Fibroblast of skin of left biceps (primary cell): ENCODE results near the gene CCDC102A.
A peak's percentile ranks its signal among the peaks of the same experiment; 100 is the strongest.
"Not testable (repeated sequence)": the region's sequence is repeated elsewhere in the genome, so short reads cannot be mapped to it uniquely, and the experiment has no call there.

Experiments
- DNase-seq, 2 experiments: peaks; one replicate each; pipeline ENCODE4 v3.0.0-alpha.2; 2013; ENCODE audit warnings: low read depth in 2 of 2

CCDC102A gene

GRCh38 chr16:57502048-57502775 is 34.2 kb downstream of the CCDC102A start:
- no peak for DNase-seq

- DNase-seq: no peak
These were observed 34.9 kb downstream of the CCDC102A start for GRCh38 chr16:57501492-57501891.

GRCh38 chr16:57500578-57501111 is 35.7 kb downstream of the CCDC102A start:
- no peak for DNase-seq

GRCh38 chr16:57499941-57500340 is 36.4 kb downstream of the CCDC102A start:
- not testable (repeated sequence) for DNase-seq

- no peak for DNase-seq
These were observed 38.3 kb downstream of the CCDC102A start for GRCh38 chr16:57498031-57498430.

- no peak for DNase-seq
These were observed 39.2 kb downstream of the CCDC102A start for GRCh38 chr16:57497121-57497520.

- no peak for DNase-seq
These were observed 42.6 kb downstream of the CCDC102A start for GRCh38 chr16:57493767-57494166.

- DNase-seq: no peak
These were observed 47.1 kb downstream of the CCDC102A start for GRCh38 chr16:57489229-57489628.

GRCh38 chr16:57486858-57487834 is 49.2 kb downstream of the CCDC102A start:
- no peak for DNase-seq

- DNase-seq: peak; percentile 7 to 11
These were observed 50.2 kb downstream of the CCDC102A start, which contains the start of gene DOK4 for GRCh38 chr16:57485916-57486857. Gene DOK4 (minus strand): TSS chr16:57486493. CDS start chr16:57479507, 6,986 bp downstream.

- DNase-seq: no peak
These were observed 51.1 kb downstream of the CCDC102A start for GRCh38 chr16:57485091-57485915.

GRCh38 chr16:57484515-57485005 is 51.8 kb downstream of the CCDC102A start:
- DNase-seq: no peak

- DNase-seq: no peak
These were observed 52.5 kb downstream of the CCDC102A start for GRCh38 chr16:57483725-57484514.

- no peak for DNase-seq
These were observed 53.4 kb downstream of the CCDC102A start for GRCh38 chr16:57482845-57483545.

- DNase-seq: no peak
These were observed 55.0 kb downstream of the CCDC102A start for GRCh38 chr16:57481421-57481820.

- no peak for DNase-seq
These were observed 55.6 kb downstream of the CCDC102A start for GRCh38 chr16:57480754-57481230.

GRCh38 chr16:57479976-57480753 is 56.2 kb downstream of the CCDC102A start:
- no peak for DNase-seq
